ENCODE measurements around the gene ZSCAN31. TPM values are rescaled to one million over a fixed set of nuclear protein-coding genes. Genes with fewer than 3 reads are reported as not detected.
"Not testable (repeated sequence)": the region's sequence is repeated elsewhere in the genome, so short reads cannot be mapped to it uniquely, and the experiment has no call there.

ZSCAN31 gene
- total RNA-seq, 1 donor from 2014 or later, result 8.6 TPM

DNA sequence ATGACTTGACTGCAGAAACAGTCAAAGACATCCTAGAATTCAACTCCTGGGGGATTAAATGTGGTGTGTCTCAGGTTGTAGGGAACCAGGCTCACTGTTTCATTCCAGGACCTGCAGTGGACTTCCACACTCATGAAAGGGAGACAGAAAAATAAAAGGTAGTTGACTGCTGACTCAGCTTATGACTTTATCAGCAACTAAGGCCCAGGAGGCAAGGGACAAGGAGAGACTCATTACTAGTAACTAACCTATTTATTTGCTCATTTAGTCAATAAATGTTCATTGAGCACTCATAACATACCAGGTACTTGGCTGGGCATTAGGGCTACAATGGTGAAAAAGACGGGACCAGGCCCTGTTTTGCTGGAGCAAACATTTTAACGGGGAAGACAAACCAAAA, 2.9 kb downstream of the ZSCAN31 start:
- ATAC-seq (no peak), DNase-seq (no peak)
- intact Hi-C loops (cut with micrococcal nuclease), result no loop called here

DNA sequence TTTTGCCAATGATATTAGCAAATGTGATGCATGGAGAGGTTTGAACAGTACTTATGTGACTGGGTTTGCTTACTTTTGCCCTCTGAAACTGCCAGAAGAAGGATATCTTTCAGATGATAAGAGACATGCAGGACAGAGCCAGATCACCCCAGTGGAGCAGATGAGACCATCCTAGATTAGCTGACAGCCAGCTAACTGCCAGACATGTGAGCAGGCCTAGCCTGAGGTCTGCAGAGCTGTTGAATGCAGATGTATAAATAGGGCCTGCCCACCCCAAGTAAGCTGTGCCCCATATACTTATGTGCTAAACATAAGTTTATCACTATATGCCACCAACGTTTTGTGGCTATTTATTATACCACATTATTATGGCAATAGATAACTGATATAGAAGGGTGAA, 5.9 kb downstream of the ZSCAN31 start:
- ATAC-seq (no peak), DNase-seq (no peak)
- intact Hi-C loops (cut with micrococcal nuclease), result no loop called here

DNA sequence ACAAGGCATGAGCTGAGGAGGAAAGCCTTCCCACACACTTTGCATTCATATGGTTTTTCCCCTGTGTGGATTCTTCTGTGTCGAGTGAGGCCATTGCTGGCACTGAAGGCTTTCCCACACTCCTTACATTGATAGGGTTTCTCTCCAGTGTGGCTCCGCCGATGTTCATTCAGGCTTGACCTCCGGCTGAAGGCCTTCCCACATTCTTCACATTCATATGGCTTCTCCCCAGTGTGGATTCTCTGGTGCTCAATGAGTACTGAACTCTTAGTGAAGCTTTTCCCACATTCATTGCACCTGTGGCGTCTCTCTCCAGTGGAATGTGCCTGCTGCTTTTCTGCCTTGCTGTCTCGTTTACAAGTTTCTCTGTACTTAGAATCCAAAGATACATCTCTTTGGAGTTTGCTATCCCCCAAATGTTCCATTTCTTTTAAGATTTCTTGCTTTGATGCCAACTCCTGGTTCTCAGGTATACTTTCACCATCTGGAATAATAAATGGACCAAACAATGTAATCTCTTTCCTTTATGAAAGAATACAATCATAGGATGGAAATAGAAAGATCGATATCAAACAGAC, 9.5 kb downstream of the ZSCAN31 start:
- intact Hi-C loops (cut with micrococcal nuclease), result no loop called here
- ATAC-seq (no peak), DNase-seq (no peak)

DNA sequence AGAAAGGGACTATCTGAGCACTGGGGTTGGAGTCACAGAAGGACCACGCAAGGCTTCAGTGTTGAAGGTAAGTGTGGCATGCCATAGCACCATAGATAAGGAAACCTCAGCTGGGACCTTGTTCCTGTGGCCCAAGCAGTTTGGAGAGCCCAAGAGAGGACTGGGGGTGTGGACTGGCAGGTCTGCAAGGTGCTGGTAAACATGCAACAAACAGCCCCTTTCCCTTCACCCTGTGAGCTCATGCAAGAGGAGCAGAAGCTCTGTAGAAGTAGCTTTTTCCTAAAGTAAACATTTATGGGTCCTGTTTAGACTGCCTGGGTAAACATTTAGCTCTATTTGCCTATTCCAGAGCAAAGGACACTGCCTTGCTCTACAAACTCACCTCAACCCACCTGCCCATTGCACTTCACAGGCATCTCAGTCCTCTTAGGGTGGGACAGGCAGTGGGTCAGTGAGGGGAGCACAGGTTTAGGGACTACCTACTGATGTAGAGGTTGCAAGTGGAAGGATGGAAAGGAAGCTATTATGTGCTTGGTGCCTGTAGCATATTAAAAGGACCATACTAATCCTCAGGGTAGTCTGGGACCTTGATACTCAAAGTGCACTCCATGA, 12.0 kb downstream of the ZSCAN31 start:
- no peak for ATAC-seq
- DNase-seq, result no peak
- intact Hi-C loops (cut with micrococcal nuclease), result no loop called here

DNA sequence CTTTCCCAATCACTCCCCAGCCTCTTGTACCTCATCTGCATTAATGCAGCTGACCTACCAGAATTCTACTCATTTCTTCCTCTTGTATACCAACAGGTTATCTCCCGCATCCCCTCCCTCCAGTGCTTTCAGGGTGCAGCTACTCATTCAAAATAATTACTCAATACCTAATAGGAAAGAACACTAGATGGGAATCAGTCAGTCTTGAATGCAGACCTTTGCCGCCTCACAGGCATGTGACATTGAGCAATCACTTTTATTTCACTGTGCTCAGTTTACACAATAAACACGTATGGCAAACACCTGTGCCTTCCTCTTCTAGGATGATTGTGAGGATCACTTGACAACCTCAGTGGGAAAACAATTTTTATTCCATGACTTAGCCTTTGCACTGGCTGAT, 13.3 kb downstream of the ZSCAN31 start:
- intact Hi-C loops (cut with micrococcal nuclease), result no loop called here
- ATAC-seq (no peak), DNase-seq (no peak)

GRCh38 chr6:28317866-28318265, 18.1 kb downstream of the ZSCAN31 start:
- ATAC-seq; DNase-seq; intact Hi-C loops (cut with micrococcal nuclease): not testable (repeated sequence)

DNA sequence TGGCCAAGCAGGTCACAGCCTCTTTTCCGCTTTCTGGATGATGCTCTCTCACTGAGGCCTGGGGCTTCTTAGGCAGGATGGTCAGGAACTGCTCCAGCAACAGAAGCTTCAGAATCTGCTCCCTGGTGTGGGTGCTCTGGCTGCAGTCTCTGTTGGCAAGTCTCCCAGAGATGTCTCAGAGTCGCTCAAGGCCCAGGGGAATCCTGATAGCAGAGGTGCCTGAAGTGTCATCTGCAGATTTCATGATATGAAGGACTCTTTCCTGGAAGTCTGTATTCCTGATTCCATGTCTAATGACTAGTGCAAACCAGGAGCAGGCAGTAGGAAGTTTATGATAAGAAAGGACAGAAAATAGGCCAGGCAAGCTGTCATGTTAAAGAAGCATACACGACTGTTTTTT, 20.3 kb downstream of the ZSCAN31 start:
- DNase-seq (no peak), ATAC-seq (no peak)
- intact Hi-C loops (cut with micrococcal nuclease), result no loop called here

DNA sequence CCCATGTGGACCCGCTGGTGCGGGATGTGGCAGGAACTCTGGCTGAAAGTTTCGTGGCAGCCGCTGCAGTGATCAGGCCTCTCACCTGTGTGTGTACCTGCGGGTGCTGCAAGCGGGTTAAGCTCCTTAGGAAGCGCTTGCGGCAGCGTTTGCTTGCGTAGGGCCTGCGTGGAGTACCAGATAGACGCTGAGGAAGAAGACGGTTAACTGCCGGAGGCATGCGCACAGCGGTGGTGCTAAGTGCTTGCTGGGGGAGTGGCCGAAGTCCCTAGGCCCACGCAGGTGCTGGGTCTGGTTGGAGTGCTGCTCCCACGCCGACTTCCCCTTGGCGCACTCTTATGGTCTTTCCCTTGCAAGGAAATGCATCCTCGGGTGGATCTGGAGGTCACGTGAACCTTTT, 23.0 kb downstream of the ZSCAN31 start:
- intact Hi-C loops (cut with micrococcal nuclease), result no loop called here
- ATAC-seq, result no peak
- no peak for DNase-seq

GRCh38 chr6:28311139-28311823, 24.7 kb downstream of the ZSCAN31 start:
- intact Hi-C loops (cut with micrococcal nuclease), result no loop called here
- DNase-seq, result no peak
- no peak for ATAC-seq

DNA sequence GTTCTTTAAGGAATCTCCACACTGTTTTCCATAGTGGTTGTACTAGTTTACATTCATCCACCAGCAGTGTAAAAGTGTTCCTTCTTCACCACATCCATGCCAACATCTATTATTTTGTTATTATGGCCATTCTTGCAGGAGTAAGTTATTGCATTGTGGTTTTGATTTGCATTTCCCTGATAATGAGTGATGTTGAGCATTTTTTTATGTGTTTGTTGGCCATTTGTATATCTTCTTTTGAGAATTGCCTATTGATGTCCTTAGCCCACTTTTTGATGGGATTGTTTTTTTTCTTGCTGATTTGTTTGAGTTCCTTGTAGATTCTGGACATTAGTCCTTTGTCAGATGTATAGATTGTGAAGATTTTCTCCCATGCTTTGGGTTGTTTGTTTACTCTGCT, 29.6 kb downstream of the ZSCAN31 start:
- ATAC-seq; intact Hi-C loops (cut with micrococcal nuclease); DNase-seq: not testable (repeated sequence)

- intact Hi-C loops (cut with micrococcal nuclease), result no loop called here
- DNase-seq (no peak), ATAC-seq (no peak)
These were observed 32.4 kb downstream of the ZSCAN31 start for GRCh38 chr6:28303570-28303969.

DNA sequence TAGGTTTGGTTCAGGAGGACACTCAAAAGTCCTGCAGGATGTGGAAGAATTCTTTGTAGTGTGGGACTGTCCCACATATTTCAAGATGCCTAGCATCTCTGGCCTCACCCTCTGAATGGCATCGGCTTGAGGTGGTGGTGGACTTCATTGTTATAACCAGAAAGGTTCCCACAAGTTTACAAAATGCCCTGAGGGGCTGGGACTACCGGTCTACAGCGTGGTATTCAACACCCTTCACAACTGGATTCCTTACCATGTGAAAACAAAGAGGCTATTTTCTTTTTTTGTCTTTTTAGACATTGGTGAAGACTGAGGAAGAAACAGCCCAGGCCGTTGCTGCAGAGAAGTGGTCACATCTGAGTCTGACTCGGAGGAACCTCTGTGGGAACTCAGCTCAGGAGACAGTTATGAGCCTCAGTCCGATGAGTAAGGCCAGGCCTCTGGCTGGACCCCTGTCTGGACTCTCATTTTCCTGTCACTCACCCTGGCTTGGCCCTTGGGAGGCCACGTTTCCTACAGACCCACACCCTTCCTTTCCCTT, 39.4 kb downstream of the ZSCAN31 start:
- DNase-seq, result no peak
- intact Hi-C loops (cut with micrococcal nuclease), result no loop called here
- no peak for ATAC-seq

- intact Hi-C loops (cut with micrococcal nuclease), result no loop called here
- ATAC-seq (no peak), DNase-seq (no peak)
These were observed 40.6 kb downstream of the ZSCAN31 start for GRCh38 chr6:28295326-28295725.

DNA sequence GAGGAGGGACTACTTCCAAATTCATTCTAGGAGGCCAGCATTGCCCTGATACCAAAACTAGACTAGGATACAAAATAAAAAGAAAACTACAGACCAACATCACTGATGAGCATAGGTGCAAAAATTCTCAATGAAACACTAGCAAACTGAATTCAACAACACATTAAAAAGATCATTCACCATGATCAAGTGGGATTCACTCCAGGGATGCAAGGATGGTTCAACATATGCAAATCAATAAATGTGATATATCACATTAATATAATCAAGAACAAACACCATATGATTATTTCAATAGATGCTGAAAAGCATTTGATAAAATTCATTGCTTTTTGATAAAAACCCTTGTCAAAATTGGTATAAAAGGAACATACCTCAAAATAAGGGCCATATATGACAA, 44.4 kb downstream of the ZSCAN31 start:
- ATAC-seq (no peak), DNase-seq (no peak)
- intact Hi-C loops (cut with micrococcal nuclease), result no loop called here

GRCh38 chr6:28282926-28283325, 53.0 kb downstream of the ZSCAN31 start:
- DNase-seq (no peak), ATAC-seq (no peak)
- intact Hi-C loops (cut with micrococcal nuclease), result no loop called here

- ATAC-seq (peak; percentile 98), DNase-seq (peak; percentile 89)
- intact Hi-C loops (cut with micrococcal nuclease), result no loop called here
These were observed 54.5 kb downstream of the ZSCAN31 start, which contains the start of gene PGBD1 for GRCh38 chr6:28281288-28282064. Gene PGBD1 (plus strand): TSS chr6:28281572. CDS start chr6:28283814, 2,242 bp downstream.

DNA sequence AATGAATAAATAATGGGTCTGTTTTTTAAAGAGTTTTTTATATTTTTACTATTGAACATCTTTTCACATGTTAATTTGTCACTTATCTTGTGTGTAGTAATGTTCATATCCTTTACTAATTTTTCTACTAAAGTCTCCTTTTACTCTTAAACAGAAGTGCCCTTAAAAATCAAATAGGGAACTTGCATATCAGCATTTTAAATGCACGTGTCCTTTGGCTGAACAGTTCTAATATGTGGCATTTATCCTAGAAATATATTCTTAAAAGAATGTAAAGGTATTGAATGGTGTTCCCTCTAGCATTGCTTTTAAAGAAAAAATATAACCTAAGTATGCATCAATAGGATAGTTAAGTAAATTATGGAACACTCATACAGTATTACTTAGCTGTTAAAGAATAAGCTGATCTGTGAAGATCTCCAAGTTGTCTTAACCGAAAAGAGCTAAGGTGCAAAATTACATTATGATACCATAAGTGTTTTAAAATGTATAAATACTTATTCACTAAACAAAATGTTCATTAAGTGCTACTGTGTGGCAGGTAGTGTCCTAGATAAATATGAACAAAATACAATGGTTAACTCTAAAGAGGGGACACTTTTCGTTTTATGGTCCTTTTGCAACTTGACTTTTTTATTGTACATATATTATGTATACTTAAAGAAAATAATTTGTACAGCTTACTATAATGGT, 55.2 kb downstream of the ZSCAN31 start:
- DNase-seq (no peak), ATAC-seq (no peak)
- intact Hi-C loops (cut with micrococcal nuclease), result no loop called here

- ATAC-seq (no peak), DNase-seq (no peak)
- intact Hi-C loops (cut with micrococcal nuclease), result no loop called here
These were observed 58.2 kb downstream of the ZSCAN31 start for GRCh38 chr6:28277746-28278145.

DNA sequence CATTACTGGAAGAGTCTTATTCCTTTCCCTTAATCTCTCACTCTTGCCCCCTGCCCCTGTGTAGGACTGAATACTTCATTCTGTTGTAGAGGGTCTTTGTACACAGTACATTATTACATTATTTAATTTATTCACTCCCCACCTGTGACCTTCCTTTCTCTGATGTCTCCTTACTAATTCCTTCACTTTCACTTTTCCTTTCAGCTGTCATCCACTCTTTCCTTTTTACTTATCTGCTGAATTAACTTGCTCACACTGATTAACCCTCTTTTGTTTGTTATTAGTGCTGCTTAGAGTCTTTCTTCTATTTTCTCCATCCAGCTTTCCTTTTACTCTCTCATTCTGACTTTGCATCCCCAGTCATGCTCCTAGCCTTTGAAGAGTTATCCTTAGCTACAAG, 61.1 kb downstream of the ZSCAN31 start:
- intact Hi-C loops (cut with micrococcal nuclease), result no loop called here
- no peak for DNase-seq
- ATAC-seq, result no peak

Data from left ventricle myocardium superior (tissue), 1 donor.